Hepatocyte (in vitro differentiated cells): ENCODE results near the gene PRKCA. TPM values are rescaled to one million over a fixed set of nuclear protein-coding genes. Genes with fewer than 3 reads are reported as not detected.

ENCODE experiments used
- DNase-seq: peaks from one replicate; pipeline ENCODE4 v3.0.0-alpha.2; 2016; ENCODE audit warnings: low spot score
- H2AFZ ChIP-seq: fragments of 200-600 bp; sonication (generic); 2 replicates; pipeline ENCODE4 v1.6.0; 2016; ENCODE audit warnings: antibody characterized with exemption, mild to moderate bottlenecking
- H3K27ac ChIP-seq: fragments of 200-600 bp; sonication (generic); 2 replicates; pipeline ENCODE4 v1.5.1; 2016; ENCODE audit warnings: mild to moderate bottlenecking
- H3K27me3 ChIP-seq: fragments of 200-600 bp; sonication (generic); 2 replicates; pipeline ENCODE4 v1.6.1; 2016
- H3K36me3 ChIP-seq: fragments of 200-600 bp; sonication (generic); replicated peaks from 2 replicates; pipeline ENCODE4 v1.5.1; 2016; ENCODE audit warnings: low read depth; ENCODE audit not compliant: insufficient read depth
- H3K4me1 ChIP-seq: fragments of 200-600 bp; sonication (generic); 2 replicates; pipeline ENCODE4 v1.5.1; 2016; ENCODE audit warnings: mild to moderate bottlenecking, moderate library complexity; ENCODE audit not compliant: insufficient read depth
- H3K4me2 ChIP-seq: fragments of 200-600 bp; sonication (generic); 2 replicates; pipeline ENCODE4 v1.6.0; 2016
- H3K4me3 ChIP-seq: fragments of 200-600 bp; sonication (generic); 2 replicates; pipeline ENCODE4 v1.5.1; 2016; ENCODE audit warnings: mild to moderate bottlenecking
- H3K79me2 ChIP-seq: fragments of 200-600 bp; sonication (generic); 2 replicates; pipeline ENCODE4 v1.6.0; 2017; ENCODE audit warnings: mild to moderate bottlenecking
- H3K9me2 ChIP-seq: fragments of 200-600 bp; sonication (generic); replicated peaks from 2 replicates; pipeline ENCODE4 v1.6.0; 2017; ENCODE audit warnings: mild to moderate bottlenecking; ENCODE audit not compliant: insufficient read depth
- H3K9me3 ChIP-seq: fragments of 200-600 bp; sonication (generic); 2 replicates; pipeline ENCODE4 v1.5.1; 2016; ENCODE audit warnings: low read depth, mild to moderate bottlenecking
- H4K20me1 ChIP-seq: fragments of 200-600 bp; sonication (generic); 2 replicates; pipeline ENCODE4 v1.6.0; 2016; ENCODE audit warnings: mild to moderate bottlenecking; ENCODE audit not compliant: insufficient read depth, poor library complexity, severe bottlenecking
- CTCF ChIP-seq: fragments of 200-600 bp; sonication (generic); IDR thresholded peaks from 2 replicates; pipeline ENCODE4 v1.5.1; 2016; ENCODE audit warnings: antibody characterized with exemption, mild to moderate bottlenecking; ENCODE audit not compliant: poor library complexity
- EZH2 ChIP-seq: fragments of 200-600 bp; sonication (generic); IDR thresholded peaks from 2 replicates; pipeline ENCODE4 v1.6.1; 2016; ENCODE audit warnings: antibody characterized with exemption, mild to moderate bottlenecking, borderline replicate concordance
- EZH2phosphoT487 ChIP-seq: fragments of 200-600 bp; sonication (generic); IDR thresholded peaks from one replicate; pipeline ENCODE4 v1.6.1; 2018; ENCODE audit warnings: antibody characterized with exemption, mild to moderate bottlenecking, low read depth, moderate library complexity; ENCODE audit not compliant: unreplicated experiment, severe bottlenecking
- WGBS: methylation state at CpG from one replicate; pipeline ENCODE4 v1.1.6; 2016; ENCODE audit warnings: low lambda C conversion rate; ENCODE audit errors: missing lambda C conversion rate; 5-methylcytosine and 5-hydroxymethylcytosine counted together
- polyA plus RNA-seq: library from polyadenylated mRNA; unstranded; fragments of >200 nt; fragmentation: Nextera tagmentation; extraction: Ambion mirVana; gene quantifications from 2 replicates; pipeline ENCODE4 v1.2.1, GENCODE V29; 2016
- total RNA-seq: library from RNA; depleted of rRNA; stranded (reverse); fragments of >200 nt; gene quantifications from 2 replicates; pipeline ENCODE4 v1.2.3, GENCODE V29; 2014

The PRKCA gene
- total and polyA plus RNA-seq, 2 experiments from 2014 or later, result 5.9 to 18.5 TPM

- no peaks in the 10 kb centered on the region for H3K36me3 ChIP-seq
- no peaks in the 10 kb centered on the region for H3K79me2 ChIP-seq
- no peak overlapping the region for H3K4me2 ChIP-seq
- H3K27ac ChIP-seq, result peak overlapping the region; percentile 26
- WGBS, result 84% methylated on average over 7 of the region's 7 CpGs
- DNase-seq, result no peak
- no peak overlapping the region for H2AFZ ChIP-seq
- TF ChIP-seq EZH2phosphoT487 (no peak), CTCF (no peak), EZH2 (no peak)
- H3K27me3 ChIP-seq, result no peaks in the 10 kb centered on the region
- H3K9me3 ChIP-seq, result no peaks in the 10 kb centered on the region
- H3K9me2 ChIP-seq, result no peaks in the 10 kb centered on the region
- peaks cover 11% of the 10 kb centered on the region for H3K4me1 ChIP-seq
- no peaks in the 10 kb centered on the region for H4K20me1 ChIP-seq
- H3K4me3 ChIP-seq, result no peak overlapping the region
Observed at GRCh38 chr17:66507103-66507923, 204.9 kb downstream of the PRKCA start.

DNA sequence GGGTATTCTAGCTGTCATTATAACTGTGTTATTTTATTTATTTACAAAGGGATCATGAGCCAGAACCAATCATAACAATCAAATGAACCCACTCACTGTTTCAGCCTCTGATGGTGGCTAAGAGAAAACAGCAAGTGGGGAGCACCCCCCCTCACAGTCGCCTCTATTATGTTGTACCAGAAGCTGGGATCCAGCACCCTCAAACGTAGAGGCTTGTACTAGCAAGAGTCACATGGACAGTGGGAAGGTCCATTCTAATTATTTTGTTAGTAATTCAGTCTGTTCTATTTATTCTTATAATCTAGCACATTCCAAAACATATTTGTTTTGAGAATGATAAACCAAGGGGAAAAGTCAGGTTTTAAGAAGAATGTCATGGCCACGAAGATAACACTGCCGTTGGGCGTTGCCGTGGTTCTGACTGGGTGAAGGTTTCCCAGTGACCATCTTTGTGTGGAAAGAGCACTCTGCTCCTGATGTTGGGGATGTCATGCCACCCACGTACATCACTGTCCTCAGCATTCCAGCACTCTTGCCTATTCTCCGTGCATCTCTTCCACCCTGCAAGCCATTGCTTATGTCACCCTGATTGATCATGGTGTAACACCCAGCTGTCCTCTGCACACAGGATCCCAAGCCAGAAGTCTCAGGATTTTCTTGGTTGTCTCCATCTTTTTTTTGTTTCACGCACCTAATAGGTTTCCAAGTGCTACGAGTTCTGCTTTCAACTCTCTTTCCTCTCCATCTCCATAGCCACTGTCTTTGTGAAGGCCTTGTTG lies 205.8 kb downstream of the PRKCA start:
- Histone ChIP-seq H3K27me3 (no peaks in the 10 kb centered on the region), H3K9me3 (no peaks in the 10 kb centered on the region), H3K79me2 (no peaks in the 10 kb centered on the region), H4K20me1 (no peaks in the 10 kb centered on the region), H3K4me1 (peaks cover 6% of the 10 kb centered on the region), H3K27ac (peak overlapping the region; percentile 26), H3K4me2 (no peak overlapping the region), H3K9me2 (no peaks in the 10 kb centered on the region), H3K4me3 (no peak overlapping the region), H2AFZ (no peak overlapping the region), H3K36me3 (no peaks in the 10 kb centered on the region)
- no peak for TF ChIP-seq CTCF
- no peak for TF ChIP-seq EZH2phosphoT487
- TF ChIP-seq EZH2, result no peak
- WGBS, result 84% methylated on average over 10 of the region's 10 CpGs
- no peak for DNase-seq

DNA sequence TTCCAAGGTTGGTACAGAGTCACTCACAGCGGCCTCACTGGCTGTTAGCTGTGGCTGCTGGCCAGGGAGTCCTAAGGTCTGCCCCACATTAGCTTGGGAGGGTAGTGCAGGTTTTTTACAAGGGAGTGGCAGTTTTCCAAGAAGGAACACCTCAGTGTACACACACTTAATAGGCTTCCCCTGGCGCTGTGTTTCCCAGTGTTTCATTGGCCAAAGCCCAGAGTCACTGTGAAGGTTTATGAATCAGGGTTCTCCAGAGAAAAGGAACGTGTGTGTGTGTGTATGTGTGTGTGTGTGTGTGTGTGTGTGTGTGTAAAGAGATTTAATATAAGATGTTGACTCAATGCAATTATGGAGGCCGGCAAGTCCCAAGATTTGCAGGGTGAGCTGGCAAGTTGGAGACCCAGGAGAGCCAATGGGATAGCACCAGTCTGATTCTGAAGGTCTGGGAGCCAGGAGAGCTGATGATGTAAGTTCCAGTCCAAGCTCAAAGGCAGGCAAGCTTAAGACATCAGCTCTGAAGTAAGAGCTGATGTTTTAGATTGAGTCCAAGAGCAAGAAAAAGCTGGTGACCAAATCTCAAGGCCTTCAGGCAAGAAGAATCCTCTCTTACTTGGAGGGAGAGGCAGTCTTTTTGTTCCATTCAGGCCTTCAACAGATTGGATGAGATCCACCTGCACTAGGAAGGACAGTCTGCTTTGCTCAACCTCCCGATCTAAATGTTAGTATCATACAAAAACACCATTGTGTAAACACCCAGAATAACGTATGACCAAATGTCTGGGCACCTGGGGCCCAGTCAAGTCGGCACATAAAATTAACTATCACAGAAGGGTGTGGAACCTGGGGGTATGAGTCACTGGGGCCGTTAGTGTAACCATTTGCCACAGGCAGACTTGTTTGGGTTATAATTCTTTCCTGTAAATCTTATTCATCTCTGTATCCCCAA lies 206.8 kb downstream of the PRKCA start:
- Histone ChIP-seq H3K9me2 (no peaks in the 10 kb centered on the region), H3K9me3 (no peaks in the 10 kb centered on the region), H3K36me3 (no peaks in the 10 kb centered on the region), H3K27me3 (no peaks in the 10 kb centered on the region), H3K4me1 (no peaks in the 10 kb centered on the region), H4K20me1 (no peaks in the 10 kb centered on the region), H2AFZ (no peak overlapping the region), H3K79me2 (no peaks in the 10 kb centered on the region), H3K4me3 (no peak overlapping the region), H3K27ac (peak overlapping the region; percentile 57), H3K4me2 (no peak overlapping the region)
- TF ChIP-seq EZH2 (no peak), EZH2phosphoT487 (no peak), CTCF (no peak)
- peak; percentile 40 for DNase-seq
- 65% methylated on average over 8 of the region's 8 CpGs for WGBS
